Activated gamma-delta T cell (primary cell): ENCODE measurements around the gene GIPC2.
"Not testable (repeated sequence)": the region's sequence is repeated elsewhere in the genome, so short reads cannot be mapped to it uniquely, and the experiment has no call there.

Experiments
- DNase-seq: peaks from one replicate; lab custom pipeline; 2025; lab: John Stamatoyannopoulos, UW

The GIPC2 gene

DNA sequence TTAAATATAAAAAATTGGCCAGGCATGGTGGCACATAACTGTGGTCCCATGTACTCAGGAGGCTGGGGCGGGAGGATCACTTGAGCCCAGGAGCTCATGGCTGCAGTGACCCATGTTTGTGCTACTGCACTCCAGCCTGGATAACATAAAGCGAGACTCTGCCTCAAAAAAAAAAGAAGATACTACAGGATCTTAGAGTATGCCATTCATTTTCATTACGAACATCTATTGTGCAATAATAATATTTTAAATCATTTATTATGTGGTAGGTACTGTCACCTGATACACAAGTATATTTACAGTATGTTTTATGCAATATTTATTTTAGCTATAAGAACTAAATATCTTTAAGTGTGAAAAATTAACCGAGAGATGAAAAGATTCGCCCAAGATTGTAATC lies 9.3 kb upstream of the GIPC2 start:
- DNase-seq: no peak

DNA sequence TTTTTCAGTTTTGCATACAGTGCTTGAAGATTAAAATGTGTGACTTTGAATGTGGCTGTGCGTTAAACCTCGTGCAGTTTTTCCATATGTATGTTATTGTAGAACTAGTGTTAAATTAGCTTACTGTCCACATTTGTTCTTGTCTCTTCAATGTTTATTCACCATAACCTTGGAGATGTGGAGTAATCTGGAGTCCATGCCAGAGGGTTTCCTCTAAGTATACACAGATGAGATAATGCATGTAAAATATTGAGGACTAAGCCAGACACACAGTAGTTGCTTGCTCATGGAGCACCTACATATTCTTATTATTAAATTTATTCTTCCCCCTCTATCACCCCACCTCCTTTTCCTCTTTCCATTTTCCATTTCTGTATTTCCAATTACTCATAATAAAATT lies 7.7 kb upstream of the GIPC2 start:
- no peak for DNase-seq

DNA sequence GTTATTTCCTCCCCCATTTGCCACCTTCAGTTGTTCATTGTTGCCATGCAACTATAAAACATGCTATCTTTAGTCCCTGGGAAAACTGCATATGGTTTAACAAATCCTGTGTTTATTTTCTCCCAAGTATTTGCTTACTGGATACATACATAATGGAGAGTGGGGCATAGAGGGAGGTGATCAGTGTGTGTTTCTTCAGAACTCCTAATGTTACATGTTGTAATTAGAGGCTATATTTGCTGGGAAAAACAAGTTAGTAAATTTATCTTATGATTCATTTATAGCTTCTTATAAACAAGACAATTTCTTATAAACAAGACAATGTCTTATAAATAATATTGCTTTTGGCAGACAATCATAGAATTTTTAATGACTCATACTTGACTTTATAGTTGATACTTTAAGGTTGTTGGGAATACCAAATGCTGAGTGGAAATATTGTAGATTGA lies 7.3 kb upstream of the GIPC2 start:
- DNase-seq: no peak

DNA sequence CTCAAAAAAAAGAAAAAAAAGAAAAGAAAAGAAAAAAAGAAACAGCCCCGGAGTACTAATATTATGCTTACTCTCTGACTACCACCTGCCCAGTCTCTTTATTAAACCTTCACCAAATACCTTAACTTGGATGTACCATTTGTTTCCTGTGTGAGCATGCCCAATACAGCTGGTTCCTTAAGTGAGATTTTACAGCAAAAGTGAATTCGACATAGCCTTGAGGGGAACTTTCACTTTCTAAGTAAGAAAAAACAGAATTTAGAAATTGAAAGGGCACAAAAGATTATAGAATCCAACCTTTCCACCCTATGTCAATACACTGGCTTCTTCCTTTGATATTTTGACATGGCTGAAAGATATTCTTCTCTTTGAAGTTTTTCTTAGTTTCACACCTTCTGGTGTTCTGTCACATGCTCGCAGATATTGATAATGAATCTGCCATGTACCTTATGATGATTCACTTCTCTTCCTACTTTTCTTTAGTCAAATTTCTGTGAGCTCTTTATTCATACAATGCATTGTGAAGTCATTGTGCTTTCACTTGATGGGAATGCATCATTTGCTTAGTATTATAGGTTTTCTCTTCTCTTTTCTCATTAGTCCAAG lies 5.2 kb upstream of the GIPC2 start:
- no peak for DNase-seq

DNA sequence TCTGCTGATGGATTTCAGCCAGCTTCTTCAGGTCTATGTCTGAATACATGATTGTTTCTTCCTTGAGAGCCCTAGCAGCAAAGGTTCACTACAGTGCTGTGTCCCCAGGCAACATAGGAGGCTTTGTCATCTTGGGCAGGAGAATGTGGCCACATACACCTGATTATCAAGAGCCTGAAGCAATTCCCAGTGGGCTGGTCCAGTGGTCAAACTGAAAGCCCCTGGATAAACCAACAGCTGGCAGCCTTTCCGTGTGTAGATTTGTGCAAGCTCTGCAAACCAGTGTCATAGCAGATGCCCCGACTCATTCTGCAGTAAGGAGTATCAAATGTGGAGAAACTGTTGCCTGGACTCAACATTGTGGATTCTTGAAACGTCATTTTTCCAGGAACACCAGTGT lies 2.3 kb upstream of the GIPC2 start:
- no peak for DNase-seq

DNA sequence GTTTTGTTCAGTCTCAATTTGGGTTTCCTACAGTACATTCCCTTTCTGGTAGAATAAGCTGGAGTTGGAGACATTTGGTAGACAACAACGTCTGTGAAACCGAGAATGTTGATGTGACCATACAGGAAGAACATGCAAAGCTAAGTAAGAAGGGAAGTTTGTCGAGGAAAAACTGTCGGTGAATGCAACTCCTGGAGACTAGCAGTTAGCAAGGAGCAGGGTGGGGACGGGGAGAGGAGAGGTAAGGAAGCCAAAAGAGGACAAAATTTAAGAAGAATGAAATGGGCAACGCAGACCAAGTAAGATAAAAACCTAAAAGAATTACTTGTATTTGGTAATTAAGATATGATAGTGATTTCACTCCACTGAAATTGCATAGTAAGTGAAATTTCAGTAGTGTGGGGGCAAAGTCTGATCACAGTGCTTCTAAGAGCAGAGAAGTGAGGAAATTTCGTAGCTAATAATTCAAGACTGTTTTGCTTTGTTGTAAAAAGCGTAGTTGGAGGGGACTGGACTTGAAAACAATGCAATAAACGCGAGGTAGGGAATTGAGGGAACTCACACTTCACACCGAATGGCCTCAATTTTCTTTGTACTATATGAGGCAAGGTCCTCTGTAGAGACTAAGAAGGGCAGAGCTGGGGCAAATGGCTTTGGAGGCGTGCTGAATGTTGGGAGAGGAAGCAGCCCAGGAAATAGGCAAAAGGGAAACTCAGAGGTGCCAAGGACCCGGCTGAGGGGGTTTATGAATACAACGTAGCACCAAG lies 787 bp upstream of the GIPC2 start:
- DNase-seq: no peak

DNA sequence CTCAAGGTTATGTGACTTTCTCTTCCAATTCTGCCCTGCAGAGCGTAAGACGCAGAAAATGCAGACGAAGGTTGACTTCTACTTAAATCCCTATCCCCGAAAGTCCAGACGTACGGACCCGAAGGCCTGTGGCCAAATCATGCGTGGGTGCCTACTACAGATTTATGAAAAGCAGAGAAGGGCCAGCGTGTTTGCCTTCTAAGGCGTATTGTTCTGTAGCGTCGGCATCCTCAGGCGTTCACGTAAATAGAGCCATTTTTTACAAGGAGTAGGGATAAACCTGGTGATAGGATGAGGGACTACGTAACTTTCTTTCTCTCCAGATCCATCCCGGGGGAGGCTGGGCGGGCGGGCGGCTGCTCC lies 222 bp upstream of the GIPC2 start:
- DNase-seq: no peak

DNA sequence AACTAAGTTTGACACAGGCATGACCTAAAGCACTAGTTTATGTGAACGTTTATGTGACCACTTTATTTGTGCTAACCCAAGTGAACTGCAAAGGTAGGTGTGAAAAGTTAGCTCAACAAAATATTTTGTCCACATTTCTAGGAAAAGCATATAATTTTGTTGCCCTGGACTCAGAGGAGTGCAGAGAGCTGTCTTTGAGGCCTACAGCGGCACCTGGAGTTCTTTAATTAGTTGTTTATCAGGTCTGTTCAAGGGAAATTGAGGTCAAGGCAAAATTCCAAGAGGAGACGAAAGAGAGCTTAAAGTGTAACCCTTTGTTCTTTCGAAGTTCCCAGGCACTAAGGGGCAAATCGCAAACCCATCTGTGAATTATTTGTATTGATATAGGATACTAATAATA lies 1.3 kb downstream of the GIPC2 start:
- DNase-seq: no peak

DNA sequence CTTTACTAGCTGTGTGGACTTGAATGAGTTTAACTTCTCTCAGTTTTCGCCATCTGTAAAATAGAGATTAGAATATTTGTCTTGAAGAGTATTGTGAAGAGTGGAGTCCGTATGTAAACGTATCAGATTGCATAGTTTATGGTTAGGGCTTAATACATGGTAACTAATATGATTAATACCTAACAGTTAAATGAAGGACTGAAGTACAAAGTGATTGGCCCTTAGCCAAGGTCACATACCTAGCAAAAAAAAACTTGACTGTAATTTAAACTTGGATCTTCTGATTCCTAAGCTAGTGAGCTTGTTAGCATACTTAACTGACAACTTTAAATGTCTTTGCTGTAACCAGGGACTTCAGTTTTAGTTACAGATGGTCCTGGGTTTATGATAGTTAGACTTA lies 1.9 kb downstream of the GIPC2 start:
- no peak for DNase-seq

DNA sequence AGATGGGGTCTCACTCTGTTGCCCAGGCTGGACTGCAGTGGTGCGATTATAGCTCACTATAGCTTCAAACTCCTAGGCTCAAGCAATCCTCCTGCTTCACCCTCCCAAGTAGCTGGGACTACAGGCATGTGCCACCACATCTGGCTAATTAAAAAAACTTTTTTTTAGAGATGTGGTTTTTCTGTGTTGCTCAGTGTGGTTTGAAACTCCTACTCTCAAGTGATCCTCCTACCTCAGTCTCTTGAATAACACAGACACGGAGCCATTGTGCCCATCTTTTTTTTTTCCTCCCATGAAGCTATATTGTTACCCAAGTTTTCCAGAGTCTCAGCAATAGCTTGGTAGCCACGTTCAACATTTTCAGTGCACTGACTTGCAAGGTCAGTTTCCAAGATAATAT lies 2.7 kb downstream of the GIPC2 start:
- DNase-seq: no peak

DNA sequence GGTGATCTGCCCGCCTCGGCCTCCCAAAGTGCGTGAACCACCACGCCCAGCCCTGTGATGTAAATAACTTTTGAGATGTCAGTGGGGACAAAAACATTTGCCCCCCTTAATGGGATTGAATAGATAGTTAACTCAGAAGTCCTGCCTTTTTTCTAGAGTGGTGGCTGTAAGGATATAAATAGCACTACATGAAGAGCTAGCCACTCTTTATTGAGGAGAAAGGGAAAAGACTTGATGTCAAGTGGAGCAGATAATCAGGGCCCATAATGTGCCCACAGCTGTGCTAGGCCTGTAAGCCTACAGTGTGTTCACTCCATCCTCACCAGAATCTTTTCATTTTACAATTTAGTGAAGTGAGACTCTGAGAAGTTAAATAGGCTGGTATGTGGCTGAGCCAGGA lies 3.6 kb downstream of the GIPC2 start:
- no peak for DNase-seq

DNA sequence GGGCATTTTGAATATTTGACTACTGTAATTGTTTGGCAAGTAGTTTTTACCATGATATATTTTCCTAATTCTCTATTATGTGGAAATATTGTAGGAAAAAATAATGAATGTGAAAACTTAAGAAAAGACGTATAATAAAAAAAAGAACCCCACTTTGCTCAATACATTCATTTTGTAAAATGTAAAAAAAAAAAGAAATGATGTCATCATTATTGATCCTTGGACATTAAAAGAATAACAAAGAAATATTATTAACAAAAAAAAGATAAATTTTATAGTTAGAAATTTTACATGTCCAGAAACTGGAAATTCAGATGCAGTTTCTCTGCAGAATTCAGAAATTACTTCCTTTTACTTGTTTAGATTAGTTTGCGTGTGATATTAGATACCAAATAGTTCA lies 5.2 kb downstream of the GIPC2 start:
- no peak for DNase-seq

DNA sequence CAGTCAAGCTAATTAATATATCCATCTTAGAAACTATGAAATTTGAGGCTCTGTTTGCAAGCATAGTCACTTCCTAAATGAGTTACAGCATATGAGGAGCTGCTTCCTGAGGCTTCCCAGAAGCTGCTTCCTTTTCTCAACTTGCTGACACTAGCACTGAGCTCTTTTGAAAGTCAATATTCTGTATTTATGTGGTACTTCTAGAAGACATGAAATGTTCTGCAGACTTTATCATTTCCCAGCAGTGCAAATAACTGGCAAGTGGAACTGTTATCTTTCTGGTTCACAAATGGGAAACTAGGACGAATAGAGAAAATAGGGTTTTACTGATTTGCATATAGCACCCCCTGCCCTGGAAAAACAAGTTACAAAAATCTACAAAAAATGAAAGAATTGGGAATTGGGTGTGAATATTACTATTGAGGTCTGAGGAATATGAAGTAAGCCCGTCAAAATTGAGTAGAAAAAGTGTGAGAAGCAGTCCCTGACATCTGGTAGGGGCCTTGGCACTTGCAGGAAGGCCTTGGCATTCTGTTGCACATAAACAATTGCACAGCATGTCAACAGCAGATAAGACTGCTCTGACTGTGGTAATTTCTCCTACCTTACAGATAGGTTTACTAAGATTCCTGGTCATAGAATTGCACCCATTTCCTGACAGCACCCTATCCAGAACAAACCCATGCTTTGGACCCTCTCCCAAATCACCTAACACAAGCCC lies 7.1 kb downstream of the GIPC2 start:
- DNase-seq: no peak

DNA sequence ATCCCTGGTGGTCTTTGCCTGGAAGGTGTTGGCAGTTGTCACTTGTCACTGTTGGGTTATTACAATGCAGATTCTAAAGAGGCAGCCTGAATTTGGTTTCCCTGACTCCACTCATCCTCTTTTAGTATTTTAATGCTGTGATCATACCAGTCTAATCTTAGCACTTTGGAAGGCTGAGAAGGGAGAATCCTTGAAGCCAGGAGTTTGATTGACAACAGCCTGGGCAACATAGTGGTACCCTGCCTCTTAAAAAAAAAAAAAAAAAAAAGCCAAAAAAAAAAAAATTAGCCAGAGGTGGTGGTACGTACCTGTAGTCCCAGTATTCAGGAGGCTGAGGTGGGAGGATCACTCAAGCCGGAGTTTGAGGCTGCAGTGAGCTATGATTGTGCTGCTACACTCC lies 7.7 kb downstream of the GIPC2 start:
- DNase-seq: no peak

DNA sequence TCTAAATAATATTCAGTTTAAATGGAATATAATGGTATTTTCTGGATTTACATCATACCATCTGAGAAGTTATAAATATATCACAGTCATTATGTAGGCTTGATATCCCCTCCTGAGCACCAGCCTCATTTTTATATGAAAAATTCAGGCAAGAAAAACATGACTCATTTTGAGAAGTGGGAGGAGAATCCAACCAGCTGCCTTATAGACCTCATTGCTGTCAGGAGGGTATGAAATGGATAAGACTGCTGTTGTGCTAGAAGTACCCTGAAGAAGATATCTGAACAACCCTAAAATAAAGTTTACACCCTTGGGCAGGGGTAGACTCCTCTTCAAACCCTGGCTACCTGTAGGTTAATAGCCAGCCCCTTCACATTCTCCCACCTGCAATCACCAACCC lies 8.8 kb downstream of the GIPC2 start:
- no peak for DNase-seq

DNA sequence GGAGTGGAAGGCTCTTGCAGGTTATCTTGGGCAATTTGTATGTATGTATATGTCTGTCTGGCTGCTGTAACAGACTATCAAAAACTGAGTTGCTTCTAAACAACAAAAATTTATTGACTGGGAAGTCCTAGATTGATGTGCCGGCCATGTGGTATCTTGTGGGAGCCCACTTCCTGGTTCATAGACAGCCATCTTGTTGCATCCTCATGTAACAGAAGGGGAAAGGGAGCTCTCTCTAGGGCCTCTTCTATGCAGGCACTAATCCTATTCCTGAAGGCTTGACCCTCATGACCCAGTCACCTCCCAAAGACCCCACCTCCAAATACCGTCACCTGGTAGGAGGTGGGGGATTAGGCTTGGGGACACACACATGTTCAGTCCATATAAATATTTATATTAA lies 9.2 kb downstream of the GIPC2 start:
- no peak for DNase-seq

DNA sequence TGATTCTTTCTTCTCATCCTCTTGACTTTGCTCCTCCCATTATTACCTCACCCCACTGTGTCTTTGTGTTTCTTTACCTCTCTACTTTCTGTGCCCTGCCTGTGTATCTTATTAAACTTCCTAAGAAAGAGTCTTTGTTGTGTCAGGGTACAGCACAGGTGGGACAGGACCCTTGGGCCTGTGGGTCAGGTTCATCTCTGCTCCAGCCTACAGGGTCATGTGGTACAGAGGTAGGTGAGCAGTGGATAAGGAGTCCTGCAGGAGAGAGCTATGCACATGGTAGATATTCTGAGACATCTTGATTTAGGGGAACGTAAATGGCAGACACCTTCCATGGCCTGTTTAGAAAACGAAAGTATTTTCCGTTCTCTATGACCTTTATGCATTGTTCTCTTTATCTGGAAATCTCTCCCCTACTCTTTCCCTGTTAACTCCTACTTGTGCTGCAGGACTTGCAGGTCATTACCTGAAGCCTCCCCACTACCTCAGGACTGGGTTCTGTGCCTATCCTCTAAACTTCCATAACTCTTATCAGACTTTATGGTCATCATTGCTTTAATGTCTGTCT lies 9.9 kb downstream of the GIPC2 start:
- no peak for DNase-seq

DNA sequence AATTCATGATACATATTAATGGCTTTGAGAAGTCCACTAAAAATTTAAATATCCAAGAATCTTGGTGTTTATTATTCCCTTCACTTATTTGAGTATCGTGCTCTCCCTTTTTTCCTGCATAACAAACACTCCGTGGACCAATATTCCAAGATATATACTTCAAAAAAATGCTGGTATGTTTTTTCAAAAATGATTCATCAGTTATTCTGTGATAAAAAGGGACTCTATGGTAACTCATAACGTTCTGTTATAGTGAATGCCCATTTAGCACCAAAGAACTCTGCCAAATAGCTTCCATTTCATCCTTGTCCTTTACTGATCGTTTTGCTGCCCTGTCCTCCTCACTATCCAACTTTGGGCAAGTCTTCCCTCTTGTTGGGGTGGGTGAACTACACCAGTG lies 12.9 kb downstream of the GIPC2 start:
- DNase-seq: no peak

DNA sequence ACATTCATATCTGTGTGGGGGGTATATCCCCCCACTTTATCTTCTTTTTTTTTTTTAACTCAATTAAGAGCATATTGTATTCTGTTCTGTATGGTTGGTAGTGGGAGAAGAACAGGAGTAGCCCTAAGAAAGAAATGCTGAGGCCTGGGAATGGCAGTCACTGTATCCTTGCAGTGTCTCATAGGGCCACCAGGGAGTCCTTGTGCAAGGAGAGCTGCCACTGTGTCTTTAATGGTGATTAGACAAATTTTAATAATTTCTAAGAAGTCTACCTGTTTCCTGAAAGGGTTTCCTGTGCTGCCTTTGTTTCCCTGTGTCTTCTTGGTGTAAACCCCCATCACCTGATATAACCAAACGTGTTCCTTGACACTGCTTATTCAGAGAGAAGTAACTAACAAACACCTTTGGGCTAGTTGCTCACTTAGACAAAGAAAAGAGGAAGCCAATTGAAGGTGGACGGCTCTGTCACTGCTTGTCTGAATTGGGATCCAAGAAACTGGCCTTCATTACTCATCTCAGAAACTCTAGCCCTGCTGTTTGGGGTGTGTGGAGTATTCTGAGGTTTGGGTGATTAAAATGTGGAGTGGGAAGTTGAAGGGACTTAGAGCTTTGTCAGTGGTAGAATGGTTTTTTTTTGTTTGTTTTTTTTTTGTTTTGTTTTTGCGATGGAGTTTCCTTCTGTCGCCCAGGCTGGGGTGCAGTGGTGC lies 15.2 kb downstream of the GIPC2 start:
- no peak for DNase-seq

DNA sequence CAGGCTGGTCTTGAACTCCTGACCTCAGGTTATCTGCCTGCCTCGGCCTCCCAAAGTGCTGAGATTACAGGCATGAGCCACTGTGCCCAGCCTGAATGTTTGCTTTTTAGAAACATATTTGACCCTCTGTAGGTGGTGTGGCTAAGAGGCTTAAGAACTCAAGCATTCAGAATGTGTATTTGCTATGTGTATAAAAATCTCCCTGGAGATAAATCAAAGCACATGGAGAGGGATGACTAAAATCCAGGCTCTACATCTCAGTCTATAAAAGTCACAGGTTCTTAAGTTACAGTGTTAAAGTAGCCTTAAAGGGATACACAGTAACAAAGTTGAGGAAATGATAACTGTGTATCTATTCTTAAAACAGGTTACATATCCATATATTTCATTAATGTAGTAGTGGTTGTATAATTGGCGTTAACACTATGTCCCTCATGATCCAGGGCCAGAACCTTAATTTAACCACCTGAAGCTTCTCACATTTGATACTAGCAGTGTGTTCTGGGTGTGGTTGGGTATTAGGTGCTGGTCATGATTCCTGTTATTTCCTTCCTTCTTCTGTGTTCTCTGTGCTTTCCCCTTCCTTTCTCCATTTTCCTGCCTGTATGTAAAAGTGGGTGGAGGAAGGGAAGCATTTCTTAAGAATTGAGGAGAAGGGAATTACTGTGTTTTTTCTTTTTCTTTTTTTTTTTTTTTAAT lies 16.2 kb downstream of the GIPC2 start:
- DNase-seq: no peak

DNA sequence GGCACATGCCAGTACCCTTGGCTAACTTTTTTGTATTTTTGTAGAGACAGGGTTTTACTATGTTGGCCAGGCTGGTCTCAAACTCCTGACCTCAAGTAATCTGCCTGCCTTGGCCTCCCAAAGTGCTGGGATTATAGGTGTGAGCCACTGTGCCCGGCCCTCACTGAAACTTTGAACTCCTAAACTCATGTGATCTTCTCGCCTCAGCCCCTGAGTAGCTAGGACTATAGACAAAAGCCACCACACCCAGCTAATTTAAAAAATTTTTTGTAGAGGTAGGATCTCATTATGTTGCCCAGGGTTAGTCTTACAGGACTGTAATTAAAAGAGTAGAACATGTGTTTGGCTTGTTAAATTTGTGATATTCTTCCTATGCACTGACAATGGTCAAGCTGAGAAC lies 19.1 kb downstream of the GIPC2 start:
- not testable (repeated sequence) for DNase-seq
